Neural cell (in vitro differentiated cells): ENCODE measurements around the gene ADSL.

Experiments used
- EP300 ChIP-seq: fragments of 450-650 bp; conservative IDR thresholded peaks from 2 replicates; pipeline ENCODE4 v1.6.1; 2014; ENCODE audit warnings: antibody characterized with exemption, mild to moderate bottlenecking, moderate library complexity; ENCODE audit not compliant: poor library complexity, severe bottlenecking
- RAD21 ChIP-seq: fragments of 450-650 bp; conservative IDR thresholded peaks from 2 replicates; pipeline ENCODE4 v1.6.1; 2014; ENCODE audit warnings: antibody characterized with exemption, mild to moderate bottlenecking, moderate library complexity
- REST ChIP-seq: IDR thresholded peaks from 2 replicates; pipeline ENCODE4 v1.6.1; 2012; ENCODE audit warnings: borderline replicate concordance
- TF ChIP-seq, protein P1 (sequence below): fragments of 450-650 bp; IDR thresholded peaks from 2 replicates; pipeline ENCODE4 v1.5.1; 2014; ENCODE audit warnings: antibody characterized with exemption, mild to moderate bottlenecking, moderate library complexity; ENCODE audit not compliant: poor library complexity, severe bottlenecking

DNA sequence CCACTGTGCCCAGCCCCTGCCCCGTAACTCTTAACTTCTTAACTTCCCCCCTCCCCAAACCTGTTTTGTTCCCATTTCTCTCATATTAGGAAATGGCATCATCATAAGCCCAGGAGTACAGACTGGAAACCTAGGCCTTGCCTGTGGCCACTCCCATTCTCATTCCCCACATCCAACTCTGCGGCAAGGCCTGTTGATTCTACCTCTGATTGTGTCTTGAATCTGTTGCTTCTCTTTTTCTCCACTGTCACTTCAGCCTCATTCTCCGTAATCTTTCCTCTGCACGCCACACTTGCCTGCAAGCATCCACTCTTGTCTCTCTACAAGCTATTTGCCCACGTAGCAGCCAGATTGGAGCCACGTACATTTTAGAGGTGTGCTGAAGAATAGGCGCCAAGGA lies 49.3 kb downstream of the ADSL start:
- TF ChIP-seq, protein P1, sequence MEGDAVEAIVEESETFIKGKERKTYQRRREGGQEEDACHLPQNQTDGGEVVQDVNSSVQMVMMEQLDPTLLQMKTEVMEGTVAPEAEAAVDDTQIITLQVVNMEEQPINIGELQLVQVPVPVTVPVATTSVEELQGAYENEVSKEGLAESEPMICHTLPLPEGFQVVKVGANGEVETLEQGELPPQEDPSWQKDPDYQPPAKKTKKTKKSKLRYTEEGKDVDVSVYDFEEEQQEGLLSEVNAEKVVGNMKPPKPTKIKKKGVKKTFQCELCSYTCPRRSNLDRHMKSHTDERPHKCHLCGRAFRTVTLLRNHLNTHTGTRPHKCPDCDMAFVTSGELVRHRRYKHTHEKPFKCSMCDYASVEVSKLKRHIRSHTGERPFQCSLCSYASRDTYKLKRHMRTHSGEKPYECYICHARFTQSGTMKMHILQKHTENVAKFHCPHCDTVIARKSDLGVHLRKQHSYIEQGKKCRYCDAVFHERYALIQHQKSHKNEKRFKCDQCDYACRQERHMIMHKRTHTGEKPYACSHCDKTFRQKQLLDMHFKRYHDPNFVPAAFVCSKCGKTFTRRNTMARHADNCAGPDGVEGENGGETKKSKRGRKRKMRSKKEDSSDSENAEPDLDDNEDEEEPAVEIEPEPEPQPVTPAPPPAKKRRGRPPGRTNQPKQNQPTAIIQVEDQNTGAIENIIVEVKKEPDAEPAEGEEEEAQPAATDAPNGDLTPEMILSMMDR = no peak
- TF ChIP-seq EP300 = no peak
- TF ChIP-seq RAD21 = no peak
- TF ChIP-seq REST = no peak
